C1 segment of cervical spinal cord (tissue), 14 donors: ENCODE results near the gene OR4B1.

ENCODE experiments used
- DNase-seq, 14 donors: peaks; one replicate each; lab custom pipeline; 2025; lab: John Stamatoyannopoulos, UW

Gene OR4B1

GRCh38 chr11:48261600-48261999, 45.0 kb downstream of the OR4B1 start:
- no peak for DNase-seq

GRCh38 chr11:48263423-48263911, 46.9 kb downstream of the OR4B1 start, which contains the start of gene OR4X1:
Gene OR4X1 (plus strand): TSS chr11:48263861. CDS start chr11:48263861, 0 bp downstream.
- no peak for DNase-seq
